ENCODE results near the gene VWC2L. TPM values are rescaled to one million over a fixed set of nuclear protein-coding genes. Genes with fewer than 3 reads are reported as not detected.

The VWC2L gene
- polyA plus RNA-seq, 1 experiment = not detected

DNA sequence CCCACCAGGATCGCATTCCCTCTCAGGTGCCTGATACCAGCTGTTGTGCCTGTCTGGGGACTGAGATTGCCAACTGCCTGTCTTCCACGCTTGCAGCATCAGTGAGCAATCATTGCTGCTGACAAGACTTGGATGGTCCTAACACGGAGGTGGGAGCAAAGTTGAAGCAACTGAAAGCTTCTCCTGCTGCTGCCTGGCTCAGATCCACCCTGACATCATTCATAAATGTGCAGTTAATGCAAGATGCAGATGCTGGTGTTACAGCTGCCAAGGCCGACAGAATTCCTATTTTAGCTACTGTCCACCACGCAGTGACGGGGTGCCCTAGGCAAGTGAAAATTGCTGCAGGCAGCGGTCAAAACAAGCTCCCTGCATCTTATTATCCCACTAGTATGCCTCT is 131.4 kb downstream of the VWC2L start:
- CTCF ChIA-PET = no interaction called here
- POLR2A ChIA-PET = interaction anchor here (0.8 kb wide), 1 partner anchor 769 kb away, joined by 3 read pairs; the partner anchor contains the start of gene ATIC
- DNase-seq (ENCODE audit: low read depth) = no peak
- TF ChIP-seq, protein P1, sequence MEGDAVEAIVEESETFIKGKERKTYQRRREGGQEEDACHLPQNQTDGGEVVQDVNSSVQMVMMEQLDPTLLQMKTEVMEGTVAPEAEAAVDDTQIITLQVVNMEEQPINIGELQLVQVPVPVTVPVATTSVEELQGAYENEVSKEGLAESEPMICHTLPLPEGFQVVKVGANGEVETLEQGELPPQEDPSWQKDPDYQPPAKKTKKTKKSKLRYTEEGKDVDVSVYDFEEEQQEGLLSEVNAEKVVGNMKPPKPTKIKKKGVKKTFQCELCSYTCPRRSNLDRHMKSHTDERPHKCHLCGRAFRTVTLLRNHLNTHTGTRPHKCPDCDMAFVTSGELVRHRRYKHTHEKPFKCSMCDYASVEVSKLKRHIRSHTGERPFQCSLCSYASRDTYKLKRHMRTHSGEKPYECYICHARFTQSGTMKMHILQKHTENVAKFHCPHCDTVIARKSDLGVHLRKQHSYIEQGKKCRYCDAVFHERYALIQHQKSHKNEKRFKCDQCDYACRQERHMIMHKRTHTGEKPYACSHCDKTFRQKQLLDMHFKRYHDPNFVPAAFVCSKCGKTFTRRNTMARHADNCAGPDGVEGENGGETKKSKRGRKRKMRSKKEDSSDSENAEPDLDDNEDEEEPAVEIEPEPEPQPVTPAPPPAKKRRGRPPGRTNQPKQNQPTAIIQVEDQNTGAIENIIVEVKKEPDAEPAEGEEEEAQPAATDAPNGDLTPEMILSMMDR (IDR thresholded peaks at IDR 0.05; ENCODE audit: insufficient read depth, low read depth, low read length) = no peak
- H3K27me3 ChIP-seq (ENCODE audit: control insufficient read depth, insufficient read depth, low read length) = no peaks in the 10 kb centered on the region
- no peaks in the 10 kb centered on the region for H3K36me3 ChIP-seq (ENCODE audit: control insufficient read depth, insufficient read depth, low read length)
- no peak overlapping the region for H3K4me3 ChIP-seq (ENCODE audit: low read depth, low read length)

DNA sequence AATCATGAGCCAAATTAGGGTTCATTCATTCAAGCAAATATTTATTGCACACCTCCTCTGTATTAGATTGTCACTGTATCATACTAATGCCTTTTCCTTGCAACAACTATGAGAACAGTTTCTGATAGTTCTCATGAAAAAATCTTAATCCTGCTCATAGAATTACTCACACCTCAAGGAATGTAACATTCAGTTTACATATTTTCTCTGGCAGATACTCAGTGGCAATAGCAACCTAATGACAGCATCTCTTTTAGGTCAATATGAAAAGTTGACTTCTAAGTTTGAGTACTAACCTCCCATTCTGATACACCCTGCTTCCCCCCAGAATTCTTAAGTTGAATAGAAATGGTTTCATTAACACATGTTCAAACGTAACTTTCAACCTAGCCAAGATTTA is 132.0 kb downstream of the VWC2L start:
- POLR2A ChIA-PET = interaction anchor here (0.8 kb wide), 1 partner anchor 769 kb away, joined by 3 read pairs; the partner anchor contains the start of gene ATIC
- no peak for DNase-seq (ENCODE audit: low read depth)
- Histone ChIP-seq H3K27me3 (ENCODE audit: control insufficient read depth, insufficient read depth, low read length) (no peaks in the 10 kb centered on the region), H3K36me3 (ENCODE audit: control insufficient read depth, insufficient read depth, low read length) (no peaks in the 10 kb centered on the region), H3K4me3 (ENCODE audit: low read depth, low read length) (no peak overlapping the region)
- TF ChIP-seq, protein P1 (IDR thresholded peaks at IDR 0.05; ENCODE audit: insufficient read depth, low read depth, low read length) = no peak
- CTCF ChIA-PET = no interaction called here

DNA sequence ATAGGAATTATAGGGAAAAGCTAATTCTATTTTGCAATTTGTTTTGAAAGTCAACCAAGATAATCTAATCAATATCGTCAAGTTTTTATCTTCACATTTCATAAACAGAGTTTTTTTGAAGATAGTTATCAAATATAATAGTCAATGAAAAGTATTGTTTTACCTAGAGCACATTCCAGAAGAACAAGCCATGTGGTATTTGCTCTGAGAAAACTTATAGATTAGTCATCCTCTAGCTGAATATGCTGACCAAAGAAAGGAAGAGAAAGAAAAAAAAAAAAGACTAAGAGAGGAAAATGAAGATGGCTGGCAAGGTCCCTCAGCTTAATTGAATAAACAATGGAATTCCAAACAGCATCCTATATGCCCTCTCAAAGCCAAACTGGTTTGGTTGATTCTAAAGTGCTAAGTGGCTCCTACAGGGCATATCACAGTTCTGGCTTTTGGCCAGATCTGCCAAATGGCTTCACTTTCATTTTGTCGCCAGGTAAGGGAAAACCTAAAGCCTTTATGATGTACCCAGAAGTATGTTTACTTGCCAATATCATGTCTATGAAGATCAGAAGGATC is 132.6 kb downstream of the VWC2L start:
- CTCF ChIA-PET = no interaction called here
- no peak for DNase-seq (ENCODE audit: low read depth)
- Histone ChIP-seq H3K4me3 (ENCODE audit: low read depth, low read length) (no peak overlapping the region), H3K27me3 (ENCODE audit: control insufficient read depth, insufficient read depth, low read length) (no peaks in the 10 kb centered on the region), H3K36me3 (ENCODE audit: control insufficient read depth, insufficient read depth, low read length) (no peaks in the 10 kb centered on the region)
- POLR2A ChIA-PET = no interaction called here
- TF ChIP-seq, protein P1 (IDR thresholded peaks at IDR 0.05; ENCODE audit: insufficient read depth, low read depth, low read length) = no peak

DNA sequence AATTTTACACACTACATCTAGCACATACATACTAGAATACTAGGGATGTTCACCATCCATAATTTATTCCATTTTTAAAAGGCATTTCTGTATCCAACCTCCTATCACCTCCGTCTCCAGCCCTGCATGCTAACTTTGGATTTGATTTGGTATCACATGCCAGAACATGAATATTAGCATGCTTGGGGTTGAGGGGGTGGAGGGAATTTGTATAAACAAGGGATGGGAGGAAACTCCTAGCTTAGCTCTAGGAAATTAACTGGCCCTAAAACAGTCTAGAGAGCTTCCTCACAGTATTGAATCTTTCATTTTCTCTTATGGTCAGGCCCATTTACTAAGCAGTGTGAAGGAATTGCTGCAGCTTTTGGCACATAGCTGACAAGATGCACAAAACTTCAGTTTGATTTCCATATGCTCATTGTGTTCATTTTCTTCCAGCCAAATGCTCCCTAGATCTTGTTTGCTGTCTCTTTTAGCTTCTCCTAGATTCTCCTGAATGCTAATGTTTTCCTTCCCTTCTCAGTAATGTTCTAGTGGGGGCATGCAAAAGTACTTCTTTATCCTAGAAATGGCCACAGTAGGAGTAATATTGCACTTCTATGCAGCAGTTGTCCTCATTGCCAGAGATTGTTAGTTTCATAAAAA is 135.2 kb downstream of the VWC2L start:
- DNase-seq (ENCODE audit: low read depth) = no peak
- TF ChIP-seq, protein P1 (IDR thresholded peaks at IDR 0.05; ENCODE audit: insufficient read depth, low read depth, low read length) = no peak
- H3K27me3 ChIP-seq (ENCODE audit: control insufficient read depth, insufficient read depth, low read length) = no peaks in the 10 kb centered on the region
- no peak overlapping the region for H3K4me3 ChIP-seq (ENCODE audit: low read depth, low read length)
- ChIA-PET CTCF (no interaction called here), POLR2A (no interaction called here)
- no peaks in the 10 kb centered on the region for H3K36me3 ChIP-seq (ENCODE audit: control insufficient read depth, insufficient read depth, low read length)

DNA sequence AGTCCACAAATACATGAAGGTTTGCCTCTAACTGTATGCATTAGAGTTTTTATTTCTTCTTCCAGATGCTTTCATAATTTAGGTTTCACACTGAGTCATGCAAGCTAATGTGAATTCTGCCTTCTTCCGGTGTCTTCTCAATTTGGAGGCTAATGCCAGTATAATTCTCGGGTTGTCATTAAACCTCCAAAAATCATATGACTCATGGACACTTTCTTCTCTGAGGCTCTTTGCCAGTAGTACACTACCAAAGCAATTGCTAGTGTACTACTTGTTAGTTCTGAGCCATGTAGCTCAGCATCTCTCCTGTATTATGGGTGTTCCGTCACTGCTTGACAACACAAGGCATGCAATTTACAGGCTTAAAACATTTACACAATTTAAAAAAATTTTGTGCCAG is 137.1 kb downstream of the VWC2L start:
- ChIA-PET CTCF (interaction anchor here (1.0 kb wide), 1 partner anchor 9 kb away, joined by 3 read pairs; no protein-coding TSS in a partner anchor), POLR2A (no interaction called here)
- Histone ChIP-seq H3K36me3 (ENCODE audit: control insufficient read depth, insufficient read depth, low read length) (no peaks in the 10 kb centered on the region), H3K4me3 (ENCODE audit: low read depth, low read length) (no peak overlapping the region), H3K27me3 (ENCODE audit: control insufficient read depth, insufficient read depth, low read length) (no peaks in the 10 kb centered on the region)
- DNase-seq (ENCODE audit: low read depth) = no peak
- TF ChIP-seq, protein P1 (IDR thresholded peaks at IDR 0.05; ENCODE audit: insufficient read depth, low read depth, low read length) = no peak

All from BJ (cell line).